K562 (cell line): ENCODE data around the gene OSBPL3. TPM values are rescaled to one million over a fixed set of nuclear protein-coding genes. Genes with fewer than 3 reads are reported as not detected.

Experiments used
- ATAC-seq: fragments of 200-7000 bp; cut with Tn5 transposase; 3 replicates; pipeline ENCODE4 v1.9.1; 2020; ENCODE audit warnings: moderate library complexity
- BruUV-seq: library from RNA; stranded (reverse); fragments of 400-500 nt; replicated peaks from 2 replicates; lab custom pipeline; 2021; lab: Mats Ljungman, UMichigan
- CTCF ChIA-PET: fragments of 300-600 bp; formaldehyde crosslinking; extraction: SDS; loops from one replicate; lab custom pipeline; 2021; ENCODE audit warnings: low intra/inter-chr PET ratio; lab: Yijun Ruan, JAX
- POLR2A ChIA-PET: fragments of 300-600, 350-650 bp; sonication (Branson Sonifier 250); formaldehyde crosslinking; extraction: SDS; loops from one replicate; lab custom pipeline; 2021; ENCODE audit warnings: antibody characterized with exemption, inconsistent platforms; lab: Yijun Ruan, JAX
- DNase-seq, 4 experiments: peaks; one replicate each; pipeline versions ENCODE4 v3.0.0 to v3.0.0-alpha.2; 2011 to 2018; ENCODE audit warnings: low spot score in 3 of 4, mixed read lengths in 3 of 4; ENCODE audit errors: extremely low read depth in 1 of 4
- FAIRE-seq: peaks from 2 replicates; lab custom pipeline; 2011; peaks lifted over from hg19 to GRCh38; lab: Jason Lieb, UNC
- H2AFZ ChIP-seq: 2 replicates; pipeline ENCODE4 v1.6.0; 2011; ENCODE audit warnings: low read depth, low read length, control low read depth, inconsistent platforms
- H3K27ac ChIP-seq: fragments of 200-600 bp; 3 replicates; pipeline ENCODE4 v1.8.0; 2011; ENCODE audit warnings: low read depth, mild to moderate bottlenecking, control low read depth, inconsistent platforms, low read length, moderate library complexity, mixed read lengths; ENCODE audit errors: extremely low read depth
- H3K27me3 ChIP-seq, 2 experiments: fragments of 300-600 bp in 1 of 2; 2 replicates in 1 of 2; 3 replicates in 1 of 2; pipeline versions ENCODE4 v1.6.0 to v1.8.0; 2011; ENCODE audit warnings: inconsistent platforms in 2 of 2, low read length in 2 of 2, mild to moderate bottlenecking in 1 of 2, mixed read lengths in 1 of 2, moderate library complexity in 1 of 2; ENCODE audit not compliant: control insufficient read depth in 2 of 2, insufficient read depth in 2 of 2
- H3K36me3 ChIP-seq: fragments of 300-600 bp; 3 replicates; pipeline ENCODE4 v1.8.0; 2011; ENCODE audit warnings: mild to moderate bottlenecking, low read length, inconsistent platforms; ENCODE audit not compliant: control insufficient read depth, insufficient read depth
- H3K4me1 ChIP-seq, 2 experiments: fragments of 200-600 bp in 1 of 2; replicated peaks in 1 of 2; 2 replicates in 1 of 2; 3 replicates in 1 of 2; pipeline versions ENCODE4 v1.5.1 to v1.8.0; 2011; ENCODE audit warnings: inconsistent platforms in 2 of 2, low read length in 2 of 2, mild to moderate bottlenecking in 1 of 2, mixed read lengths in 1 of 2, moderate library complexity in 1 of 2; ENCODE audit not compliant: control insufficient read depth in 2 of 2, insufficient read depth in 2 of 2
- H3K4me2 ChIP-seq: 2 replicates; pipeline ENCODE4 v1.6.1; 2011; ENCODE audit warnings: low read length, control low read depth, inconsistent platforms, mixed read lengths; ENCODE audit not compliant: insufficient read depth
- H3K4me3 ChIP-seq: fragments of 200-600 bp; sonication (generic), shearing (Covaris generic); 2 replicates; pipeline ENCODE4 v1.5.1; 2016; ENCODE audit warnings: control low read depth, inconsistent platforms
- H3K79me2 ChIP-seq: fragments of 200-600 bp; 3 replicates; pipeline ENCODE4 v1.8.0; 2011; ENCODE audit warnings: low read length, inconsistent platforms; ENCODE audit not compliant: control insufficient read depth, insufficient read depth
- H3K9ac ChIP-seq, 2 experiments: 2 replicates each; pipeline versions ENCODE4 v1.6.0 to v1.6.1; 2011; ENCODE audit warnings: low read depth in 2 of 2, low read length in 2 of 2, control low read depth in 1 of 2, inconsistent platforms in 1 of 2, mild to moderate bottlenecking in 1 of 2, mixed read lengths in 1 of 2; ENCODE audit not compliant: insufficient read depth in 1 of 2
- H3K9me1 ChIP-seq: one replicate; pipeline ENCODE4 v1.6.0; 2011; ENCODE audit warnings: inconsistent platforms, mild to moderate bottlenecking, low read length, moderate library complexity; ENCODE audit not compliant: control insufficient read depth, insufficient read depth
- H3K9me3 ChIP-seq: replicated peaks from 2 replicates; pipeline ENCODE4 v1.5.1; 2011; ENCODE audit warnings: low read depth, low read length, inconsistent platforms; ENCODE audit not compliant: control insufficient read depth, insufficient read depth
- H4K20me1 ChIP-seq: replicated peaks from 2 replicates; pipeline ENCODE4 v1.6.1; 2011; ENCODE audit warnings: low read length, inconsistent platforms, mixed read lengths; ENCODE audit not compliant: control insufficient read depth, insufficient read depth
- C11orf30 ChIP-seq: fragments of 450-650 bp; IDR thresholded peaks from 2 replicates; pipeline ENCODE4 v1.6.1; 2016; ENCODE audit warnings: low read depth, mild to moderate bottlenecking
- COPS2 ChIP-seq: fragments of 450-650 bp; conservative IDR thresholded peaks from 2 replicates; pipeline ENCODE4 v1.6.1; 2016; ENCODE audit warnings: mild to moderate bottlenecking, moderate library complexity
- ESRRB ChIP-seq: fragments of 250-450 bp; sonication (Bioruptor Pico); IDR thresholded peaks from 2 replicates; pipeline ENCODE4 v1.5.0; 2020; ENCODE audit warnings: mild to moderate bottlenecking, moderate library complexity, borderline replicate concordance
- ETV5 ChIP-seq: sonication (generic); formaldehyde crosslinking; IDR thresholded peaks from 2 replicates; pipeline ENCODE4 v1.4.0; 2020; ENCODE audit warnings: low read depth, mild to moderate bottlenecking, missing genetic modification reagents
- MAFF ChIP-seq: IDR thresholded peaks from 2 replicates; pipeline ENCODE4 v1.6.1; 2012; ENCODE audit warnings: low read length, improper control_type of control experiment
- MAFG ChIP-seq: fragments of 450-650 bp; conservative IDR thresholded peaks from 2 replicates; pipeline ENCODE4 v1.6.1; 2016; ENCODE audit warnings: missing genetic modification characterization, missing compliant biosample characterization
- ZBTB26 ChIP-seq: fragments of 450-650 bp; formaldehyde crosslinking; IDR thresholded peaks from 2 replicates; pipeline ENCODE4 v1.4.0; 2022; ENCODE audit warnings: missing genetic modification characterization
- ZNF316 ChIP-seq: fragments of 450-650 bp; IDR thresholded peaks from 2 replicates; pipeline ENCODE4 v1.6.1; 2016
- WGBS: fragments of 100-300 bp; shearing (Covaris generic); methylation state at CpG from one replicate; pipeline ENCODE4 v1.1.6; 2016; ENCODE audit warnings: low coverage, mixed read lengths; ENCODE audit not compliant: insufficient coverage; ENCODE audit errors: missing lambda C conversion rate; 5-methylcytosine and 5-hydroxymethylcytosine counted together
- in situ Hi-C: fragments of 300-500 bp; cut with MboI; formaldehyde crosslinking; loops from 4 replicates; pipeline ENCODE4 v1.15.0; 2018; ENCODE audit warnings: inconsistent platforms, mixed read lengths
- intact Hi-C: fragments of 100-400 bp; cut with micrococcal nuclease; formaldehyde crosslinking; loops from 2 replicates; pipeline ENCODE4 v1.14.2; 2022
- polyA plus RNA-seq, 8 experiments: library from polyadenylated mRNA; depleted of rRNA in 4 of 8; stranded (reverse) in 5 of 8; unstranded in 3 of 8; fragments of >200 nt; fragmentation: Nextera tagmentation in 2 of 8; fragmentation: Illumina TruSeq in 1 of 8; extraction: Ambion mirVana in 2 of 8; extraction: Trizol in 1 of 8; gene quantifications; 2 replicates each; pipeline versions ENCODE4 v1.2.1 to v1.2.3, GENCODE V29; 2011 to 2014; ENCODE audit warnings: inconsistent platforms in 1 of 8, missing spikeins in 1 of 8
- total RNA-seq, 7 experiments: library from RNA; depleted of rRNA in 6 of 7; stranded (reverse); fragments of >200 nt in 6 of 7; fragmentation: Illumina TruSeq in 2 of 7; extraction: Trizol in 2 of 7; gene quantifications; 2 replicates each; pipeline versions ENCODE4 v1.2.1 to v1.2.3, GENCODE V29; 2011 to 2021; ENCODE audit warnings: low replicate concordance in 1 of 7
- TF ChIP-seq, protein P1 (sequence below), 2 experiments: fragments of 450-650 bp in 1 of 2; sonication (generic) in 1 of 2; formaldehyde crosslinking in 1 of 2; IDR thresholded peaks; 2 replicates each; pipeline versions ENCODE4 v1.7.1 to v1.9.0; 2016 to 2022; ENCODE audit warnings: inconsistent platforms in 1 of 2, mild to moderate bottlenecking in 1 of 2, missing genetic modification reagents in 1 of 2

The OSBPL3 gene
- total and polyA plus RNA-seq, 9 of the 15 experiments (the other 6 are each of a cell fraction or from before 2014, with no cell fraction given), result 4.8 to 37.2 (median 26.5) TPM

DNA sequence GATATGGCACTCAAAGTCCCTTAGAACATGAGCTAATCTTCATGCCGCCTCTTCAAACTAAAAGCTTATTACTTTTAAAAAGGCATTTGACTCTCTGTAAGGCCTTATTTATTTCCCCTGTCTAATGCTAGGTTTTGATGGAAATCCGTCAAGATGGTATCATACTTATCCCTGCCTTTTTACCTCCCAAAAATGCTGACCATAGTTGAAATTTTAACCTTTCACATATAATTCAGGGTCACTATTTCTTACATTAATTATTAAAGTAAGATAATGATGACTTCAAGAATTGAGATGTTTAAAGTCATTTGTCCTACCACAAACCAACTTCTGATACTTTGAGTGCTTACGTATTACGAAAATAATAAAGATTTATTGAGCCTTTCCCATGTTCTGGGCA is 12.3 kb upstream of the OSBPL3 start:
- intact Hi-C loops, result no loop called here

More for the DNA sequence above, 12.3 kb upstream of the OSBPL3 start:
- DNase-seq, result no peak
- no peaks in the 10 kb centered on the region for H3K9me3 ChIP-seq
- H3K4me3 ChIP-seq, result no peak overlapping the region
- H3K27ac ChIP-seq, result no peak overlapping the region
- ChIA-PET CTCF (no interaction called here), POLR2A (no interaction called here)
- no peak overlapping the region for H3K4me2 ChIP-seq
- peak; percentile 61; the same call in 1 of the 2 replicates for TF ChIP-seq C11orf30
- TF ChIP-seq ESRRB (CRISPR knock-in tag), result no peak
- TF ChIP-seq ZBTB26, result no peak
- no peak for TF ChIP-seq ETV5
- TF ChIP-seq ZNF316, result peak; percentile 71
- peak; percentile 34 for TF ChIP-seq MAFG (tag)
- TF ChIP-seq, protein P1, sequence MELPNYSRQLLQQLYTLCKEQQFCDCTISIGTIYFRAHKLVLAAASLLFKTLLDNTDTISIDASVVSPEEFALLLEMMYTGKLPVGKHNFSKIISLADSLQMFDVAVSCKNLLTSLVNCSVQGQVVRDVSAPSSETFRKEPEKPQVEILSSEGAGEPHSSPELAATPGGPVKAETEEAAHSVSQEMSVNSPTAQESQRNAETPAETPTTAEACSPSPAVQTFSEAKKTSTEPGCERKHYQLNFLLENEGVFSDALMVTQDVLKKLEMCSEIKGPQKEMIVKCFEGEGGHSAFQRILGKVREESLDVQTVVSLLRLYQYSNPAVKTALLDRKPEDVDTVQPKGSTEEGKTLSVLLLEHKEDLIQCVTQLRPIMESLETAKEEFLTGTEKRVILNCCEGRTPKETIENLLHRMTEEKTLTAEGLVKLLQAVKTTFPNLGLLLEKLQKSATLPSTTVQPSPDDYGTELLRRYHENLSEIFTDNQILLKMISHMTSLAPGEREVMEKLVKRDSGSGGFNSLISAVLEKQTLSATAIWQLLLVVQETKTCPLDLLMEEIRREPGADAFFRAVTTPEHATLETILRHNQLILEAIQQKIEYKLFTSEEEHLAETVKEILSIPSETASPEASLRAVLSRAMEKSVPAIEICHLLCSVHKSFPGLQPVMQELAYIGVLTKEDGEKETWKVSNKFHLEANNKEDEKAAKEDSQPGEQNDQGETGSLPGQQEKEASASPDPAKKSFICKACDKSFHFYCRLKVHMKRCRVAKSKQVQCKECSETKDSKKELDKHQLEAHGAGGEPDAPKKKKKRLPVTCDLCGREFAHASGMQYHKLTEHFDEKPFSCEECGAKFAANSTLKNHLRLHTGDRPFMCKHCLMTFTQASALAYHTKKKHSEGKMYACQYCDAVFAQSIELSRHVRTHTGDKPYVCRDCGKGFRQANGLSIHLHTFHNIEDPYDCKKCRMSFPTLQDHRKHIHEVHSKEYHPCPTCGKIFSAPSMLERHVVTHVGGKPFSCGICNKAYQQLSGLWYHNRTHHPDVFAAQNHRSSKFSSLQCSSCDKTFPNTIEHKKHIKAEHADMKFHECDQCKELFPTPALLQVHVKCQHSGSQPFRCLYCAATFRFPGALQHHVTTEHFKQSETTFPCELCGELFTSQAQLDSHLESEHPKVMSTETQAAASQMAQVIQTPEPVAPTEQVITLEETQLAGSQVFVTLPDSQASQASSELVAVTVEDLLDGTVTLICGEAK (IDR thresholded peaks at IDR 0.05), result peak; percentile 59
- TF ChIP-seq, protein P1 (CRISPR knock-in tag; IDR thresholded peaks at IDR 0.05), result no peak
- TF ChIP-seq COPS2, result no peak
- peak; percentile 46 for TF ChIP-seq MAFF
- H2AFZ ChIP-seq, result peak overlapping the region; percentile 76
- no TSS peak for BruUV-seq
- in situ Hi-C loops, result no loop called here
- FAIRE-seq, result no peak
- no peaks in the 10 kb centered on the region for H4K20me1 ChIP-seq
- H3K27me3 ChIP-seq, result no peaks in the 10 kb centered on the region
- no peak overlapping the region for H3K9ac ChIP-seq
- ATAC-seq, result no peak
- no peaks in the 10 kb centered on the region for H3K79me2 ChIP-seq
- H3K9me1 ChIP-seq, result no peaks in the 10 kb centered on the region
- no peaks in the 10 kb centered on the region for H3K36me3 ChIP-seq
- 78% methylated on average over 4 of the region's 4 CpGs for WGBS
- H3K4me1 ChIP-seq, result peaks cover 0 to 2% of the 10 kb centered on the region in 2 experiments; a peak in 1 of 5 replicates
